ENCODE data around the gene SIDT1.

The SIDT1 gene

GRCh38 chr3:113557374-113557773 lies 25.0 kb downstream of the SIDT1 start:
- H3K4me1 ChIP-seq (ENCODE audit: control insufficient read depth in 1 of 2, insufficient read depth in 2 of 2, low read length in 2 of 2): no peaks in the 10 kb centered on the region
- no peaks in the 10 kb centered on the region for H3K27me3 ChIP-seq (ENCODE audit: control insufficient read depth in 1 of 2, insufficient read depth in 2 of 2, low read length in 2 of 2)
- H3K9ac ChIP-seq (ENCODE audit: low read depth in 1 of 2, low read length in 2 of 2): no peak overlapping the region
- H3K4me3 ChIP-seq (ENCODE audit: low read depth in 1 of 2, low read length in 2 of 2): no peak overlapping the region
- H3K9me3 ChIP-seq (ENCODE audit: control insufficient read depth in 1 of 2, low read length in 2 of 2): no peaks in the 10 kb centered on the region
- H3K27ac ChIP-seq (ENCODE audit: low read depth, low read length): no peak overlapping the region
- no peaks in the 10 kb centered on the region for H3K36me3 ChIP-seq (ENCODE audit: control insufficient read depth in 1 of 2, insufficient read depth in 2 of 2, low read length in 2 of 2)

GRCh38 chr3:113559009-113559408 lies 26.7 kb downstream of the SIDT1 start:
- H3K9ac ChIP-seq (ENCODE audit: low read depth in 1 of 2, low read length in 2 of 2): no peak overlapping the region

GRCh38 chr3:113560271-113560670 lies 27.9 kb downstream of the SIDT1 start:
- H3K27ac ChIP-seq (ENCODE audit: low read depth, low read length): no peak overlapping the region
- no peaks in the 10 kb centered on the region for H3K9me3 ChIP-seq (ENCODE audit: control insufficient read depth in 1 of 2, low read length in 2 of 2)
- H3K27me3 ChIP-seq (ENCODE audit: control insufficient read depth in 1 of 2, insufficient read depth in 2 of 2, low read length in 2 of 2): no peaks in the 10 kb centered on the region
- H3K4me1 ChIP-seq (ENCODE audit: control insufficient read depth in 1 of 2, insufficient read depth in 2 of 2, low read length in 2 of 2): no peaks in the 10 kb centered on the region
- H3K4me3 ChIP-seq (ENCODE audit: low read depth in 1 of 2, low read length in 2 of 2): no peak overlapping the region
- H3K9ac ChIP-seq (ENCODE audit: low read depth in 1 of 2, low read length in 2 of 2): no peak overlapping the region
- H3K36me3 ChIP-seq (ENCODE audit: control insufficient read depth in 1 of 2, insufficient read depth in 2 of 2, low read length in 2 of 2): no peaks in the 10 kb centered on the region

More at GRCh38 chr3:113559009-113559408, 26.7 kb downstream of the SIDT1 start:
- Histone ChIP-seq H3K9me3 (ENCODE audit: control insufficient read depth in 1 of 2, low read length in 2 of 2) (no peaks in the 10 kb centered on the region), H3K4me3 (ENCODE audit: low read depth in 1 of 2, low read length in 2 of 2) (no peak overlapping the region), H3K27ac (ENCODE audit: low read depth, low read length) (no peak overlapping the region), H3K36me3 (ENCODE audit: control insufficient read depth in 1 of 2, insufficient read depth in 2 of 2, low read length in 2 of 2) (no peaks in the 10 kb centered on the region), H3K4me1 (ENCODE audit: control insufficient read depth in 1 of 2, insufficient read depth in 2 of 2, low read length in 2 of 2) (no peaks in the 10 kb centered on the region), H3K27me3 (ENCODE audit: control insufficient read depth in 1 of 2, insufficient read depth in 2 of 2, low read length in 2 of 2) (no peaks in the 10 kb centered on the region)

GRCh38 chr3:113560831-113561623 lies 28.7 kb downstream of the SIDT1 start:
- Histone ChIP-seq H3K4me1 (ENCODE audit: control insufficient read depth in 1 of 2, insufficient read depth in 2 of 2, low read length in 2 of 2) (no peaks in the 10 kb centered on the region), H3K27ac (ENCODE audit: low read depth, low read length) (no peak overlapping the region), H3K9me3 (ENCODE audit: control insufficient read depth in 1 of 2, low read length in 2 of 2) (no peaks in the 10 kb centered on the region), H3K27me3 (ENCODE audit: control insufficient read depth in 1 of 2, insufficient read depth in 2 of 2, low read length in 2 of 2) (no peaks in the 10 kb centered on the region), H3K36me3 (ENCODE audit: control insufficient read depth in 1 of 2, insufficient read depth in 2 of 2, low read length in 2 of 2) (no peaks in the 10 kb centered on the region), H3K4me3 (ENCODE audit: low read depth in 1 of 2, low read length in 2 of 2) (no peak overlapping the region), H3K9ac (ENCODE audit: low read depth in 1 of 2, low read length in 2 of 2) (no peak overlapping the region)

GRCh38 chr3:113565555-113565954 lies 33.2 kb downstream of the SIDT1 start:
- H3K27me3 ChIP-seq (ENCODE audit: control insufficient read depth in 1 of 2, insufficient read depth in 2 of 2, low read length in 2 of 2): no peaks in the 10 kb centered on the region
- H3K4me1 ChIP-seq (ENCODE audit: control insufficient read depth in 1 of 2, insufficient read depth in 2 of 2, low read length in 2 of 2): no peaks in the 10 kb centered on the region
- no peak overlapping the region for H3K27ac ChIP-seq (ENCODE audit: low read depth, low read length)
- H3K36me3 ChIP-seq (ENCODE audit: control insufficient read depth in 1 of 2, insufficient read depth in 2 of 2, low read length in 2 of 2): no peaks in the 10 kb centered on the region
- no peak overlapping the region for H3K9ac ChIP-seq (ENCODE audit: low read depth in 1 of 2, low read length in 2 of 2)
- H3K4me3 ChIP-seq (ENCODE audit: low read depth in 1 of 2, low read length in 2 of 2): no peak overlapping the region
- H3K9me3 ChIP-seq (ENCODE audit: control insufficient read depth in 1 of 2, low read length in 2 of 2): no peaks in the 10 kb centered on the region

GRCh38 chr3:113570158-113570557 lies 37.8 kb downstream of the SIDT1 start:
- H3K27ac ChIP-seq (ENCODE audit: low read depth, low read length): no peak overlapping the region
- no peak overlapping the region for H3K9ac ChIP-seq (ENCODE audit: low read depth in 1 of 2, low read length in 2 of 2)
- no peaks in the 10 kb centered on the region for H3K9me3 ChIP-seq (ENCODE audit: control insufficient read depth in 1 of 2, low read length in 2 of 2)
- H3K36me3 ChIP-seq (ENCODE audit: control insufficient read depth in 1 of 2, insufficient read depth in 2 of 2, low read length in 2 of 2): no peaks in the 10 kb centered on the region
- H3K4me3 ChIP-seq (ENCODE audit: low read depth in 1 of 2, low read length in 2 of 2): no peak overlapping the region
- peaks cover 12 to 17% of the 10 kb centered on the region in 2 donors for H3K4me1 ChIP-seq (ENCODE audit: control insufficient read depth in 1 of 2, insufficient read depth in 2 of 2, low read length in 2 of 2)
- H3K27me3 ChIP-seq (ENCODE audit: control insufficient read depth in 1 of 2, insufficient read depth in 2 of 2, low read length in 2 of 2): no peaks in the 10 kb centered on the region

GRCh38 chr3:113571360-113571759 lies 39.0 kb downstream of the SIDT1 start:
- no peak overlapping the region for H3K4me3 ChIP-seq (ENCODE audit: low read depth in 1 of 2, low read length in 2 of 2)

GRCh38 chr3:113573728-113574127 lies 41.4 kb downstream of the SIDT1 start:
- H3K36me3 ChIP-seq (ENCODE audit: control insufficient read depth in 1 of 2, insufficient read depth in 2 of 2, low read length in 2 of 2): no peaks in the 10 kb centered on the region
- peaks cover 13 to 19% of the 10 kb centered on the region in 2 donors for H3K4me1 ChIP-seq (ENCODE audit: control insufficient read depth in 1 of 2, insufficient read depth in 2 of 2, low read length in 2 of 2)
- peak overlapping the region in 1 of 2 donors; percentile 1 for H3K4me3 ChIP-seq (ENCODE audit: low read depth in 1 of 2, low read length in 2 of 2)
- H3K27me3 ChIP-seq (ENCODE audit: control insufficient read depth in 1 of 2, insufficient read depth in 2 of 2, low read length in 2 of 2): no peaks in the 10 kb centered on the region
- H3K9ac ChIP-seq (ENCODE audit: low read depth in 1 of 2, low read length in 2 of 2): no peak overlapping the region
- no peak overlapping the region for H3K27ac ChIP-seq (ENCODE audit: low read depth, low read length)
- H3K9me3 ChIP-seq (ENCODE audit: control insufficient read depth in 1 of 2, low read length in 2 of 2): no peaks in the 10 kb centered on the region

More at GRCh38 chr3:113571360-113571759, 39.0 kb downstream of the SIDT1 start:
- Histone ChIP-seq H3K4me1 (ENCODE audit: control insufficient read depth in 1 of 2, insufficient read depth in 2 of 2, low read length in 2 of 2) (peaks cover 13 to 19% of the 10 kb centered on the region in 2 donors), H3K9me3 (ENCODE audit: control insufficient read depth in 1 of 2, low read length in 2 of 2) (no peaks in the 10 kb centered on the region), H3K27me3 (ENCODE audit: control insufficient read depth in 1 of 2, insufficient read depth in 2 of 2, low read length in 2 of 2) (no peaks in the 10 kb centered on the region), H3K27ac (ENCODE audit: low read depth, low read length) (no peak overlapping the region), H3K9ac (ENCODE audit: low read depth in 1 of 2, low read length in 2 of 2) (no peak overlapping the region), H3K36me3 (ENCODE audit: control insufficient read depth in 1 of 2, insufficient read depth in 2 of 2, low read length in 2 of 2) (no peaks in the 10 kb centered on the region)

- H3K9ac ChIP-seq (ENCODE audit: low read depth in 1 of 2, low read length in 2 of 2): no peak overlapping the region
- H3K27ac ChIP-seq (ENCODE audit: low read depth, low read length): no peak overlapping the region
- no peaks in the 10 kb centered on the region for H3K27me3 ChIP-seq (ENCODE audit: control insufficient read depth in 1 of 2, insufficient read depth in 2 of 2, low read length in 2 of 2)
These were observed 41.9 kb downstream of the SIDT1 start for GRCh38 chr3:113574213-113574612.

GRCh38 chr3:113575206-113575605 lies 42.9 kb downstream of the SIDT1 start:
- H3K9ac ChIP-seq (ENCODE audit: low read depth in 1 of 2, low read length in 2 of 2): no peak overlapping the region
- H3K27me3 ChIP-seq (ENCODE audit: control insufficient read depth in 1 of 2, insufficient read depth in 2 of 2, low read length in 2 of 2): no peaks in the 10 kb centered on the region
- no peak overlapping the region for H3K4me3 ChIP-seq (ENCODE audit: low read depth in 1 of 2, low read length in 2 of 2)
- H3K27ac ChIP-seq (ENCODE audit: low read depth, low read length): no peak overlapping the region
- no peaks in the 10 kb centered on the region for H3K9me3 ChIP-seq (ENCODE audit: control insufficient read depth in 1 of 2, low read length in 2 of 2)
- H3K4me1 ChIP-seq (ENCODE audit: control insufficient read depth in 1 of 2, insufficient read depth in 2 of 2, low read length in 2 of 2): peaks cover 13 to 19% of the 10 kb centered on the region in 2 donors
- H3K36me3 ChIP-seq (ENCODE audit: control insufficient read depth in 1 of 2, insufficient read depth in 2 of 2, low read length in 2 of 2): no peaks in the 10 kb centered on the region

More at GRCh38 chr3:113574213-113574612, 41.9 kb downstream of the SIDT1 start:
- Histone ChIP-seq H3K4me3 (ENCODE audit: low read depth in 1 of 2, low read length in 2 of 2) (peak overlapping the region in 1 of 2 donors; percentile 1), H3K9me3 (ENCODE audit: control insufficient read depth in 1 of 2, low read length in 2 of 2) (no peaks in the 10 kb centered on the region), H3K4me1 (ENCODE audit: control insufficient read depth in 1 of 2, insufficient read depth in 2 of 2, low read length in 2 of 2) (peaks cover 13 to 19% of the 10 kb centered on the region in 2 donors), H3K36me3 (ENCODE audit: control insufficient read depth in 1 of 2, insufficient read depth in 2 of 2, low read length in 2 of 2) (no peaks in the 10 kb centered on the region)
